Testis (tissue), 2 donors: Measurements from ENCODE around the gene ARF1.

Experiments
- CTCF ChIP-seq, 3 experiments: fragments of 450-650 bp in 2 of 3; fragments of 200-600 bp in 1 of 3; sonication (generic) in 1 of 3; IDR thresholded peaks; one replicate each; pipeline ENCODE4 v1.5.1; 2016 to 2019; ENCODE audit warnings: antibody characterized with exemption in 3 of 3, mild to moderate bottlenecking in 2 of 3, moderate library complexity in 1 of 3
- POLR2A ChIP-seq: fragments of 450-650 bp; IDR thresholded peaks from one replicate; pipeline ENCODE4 v1.6.1; 2017; ENCODE audit warnings: antibody characterized with exemption, mild to moderate bottlenecking, moderate library complexity

GRCh38 chr1:228033376-228033775, 49.1 kb upstream of the ARF1 start:
- TF ChIP-seq CTCF (IDR thresholded peaks at IDR 0.05) (no peak), POLR2A (no peak)
